ENCODE results near the gene TOMM20.

DNA sequence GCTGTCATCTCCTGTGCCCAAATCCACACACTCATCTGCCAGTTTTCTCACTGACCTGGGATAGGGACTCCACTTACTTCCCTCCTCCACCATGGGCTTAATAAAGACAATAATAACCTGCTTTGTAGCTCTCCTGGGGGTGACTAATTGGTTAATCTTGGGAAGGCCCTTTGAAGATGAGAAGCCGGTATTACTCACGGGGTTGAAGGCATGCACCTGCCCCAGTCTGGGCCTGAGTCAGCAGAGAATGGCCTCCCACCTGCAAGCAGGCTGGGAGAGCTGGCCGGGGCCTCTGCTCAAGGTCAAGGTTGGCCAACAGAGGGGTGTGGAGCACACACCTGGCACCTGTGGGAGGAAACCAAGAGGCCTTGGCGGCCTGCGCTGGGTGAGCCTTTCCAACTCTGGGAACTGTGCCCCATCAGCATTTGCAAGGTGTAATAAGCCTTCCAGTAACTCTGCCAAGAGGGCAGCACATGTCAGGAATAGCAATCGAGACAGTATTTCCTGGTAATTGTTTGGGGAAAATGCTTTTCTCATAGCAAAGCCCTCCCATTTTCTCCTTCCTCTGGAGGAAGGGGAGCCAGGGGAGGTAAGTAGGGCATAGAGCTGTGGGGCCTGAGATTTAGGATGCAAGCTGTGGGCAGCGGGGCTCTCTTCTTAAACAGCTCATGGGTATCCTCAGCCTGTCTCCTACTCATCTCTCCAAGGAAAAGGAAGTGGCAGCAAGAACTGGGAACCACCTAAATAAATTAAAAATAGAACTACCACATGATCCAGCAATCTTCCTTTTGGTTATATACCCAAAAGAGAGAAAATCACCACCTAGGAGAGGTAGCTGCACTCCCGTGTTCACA, 49.0 kb downstream of the TOMM20 start:
- TF ChIP-seq, protein P1, sequence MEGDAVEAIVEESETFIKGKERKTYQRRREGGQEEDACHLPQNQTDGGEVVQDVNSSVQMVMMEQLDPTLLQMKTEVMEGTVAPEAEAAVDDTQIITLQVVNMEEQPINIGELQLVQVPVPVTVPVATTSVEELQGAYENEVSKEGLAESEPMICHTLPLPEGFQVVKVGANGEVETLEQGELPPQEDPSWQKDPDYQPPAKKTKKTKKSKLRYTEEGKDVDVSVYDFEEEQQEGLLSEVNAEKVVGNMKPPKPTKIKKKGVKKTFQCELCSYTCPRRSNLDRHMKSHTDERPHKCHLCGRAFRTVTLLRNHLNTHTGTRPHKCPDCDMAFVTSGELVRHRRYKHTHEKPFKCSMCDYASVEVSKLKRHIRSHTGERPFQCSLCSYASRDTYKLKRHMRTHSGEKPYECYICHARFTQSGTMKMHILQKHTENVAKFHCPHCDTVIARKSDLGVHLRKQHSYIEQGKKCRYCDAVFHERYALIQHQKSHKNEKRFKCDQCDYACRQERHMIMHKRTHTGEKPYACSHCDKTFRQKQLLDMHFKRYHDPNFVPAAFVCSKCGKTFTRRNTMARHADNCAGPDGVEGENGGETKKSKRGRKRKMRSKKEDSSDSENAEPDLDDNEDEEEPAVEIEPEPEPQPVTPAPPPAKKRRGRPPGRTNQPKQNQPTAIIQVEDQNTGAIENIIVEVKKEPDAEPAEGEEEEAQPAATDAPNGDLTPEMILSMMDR (IDR thresholded peaks at IDR 0.05): no peak
- TF ChIP-seq EP300 (IDR thresholded peaks at IDR 0.05): no peak

Data from suprapubic skin (tissue), 3 donors.